Upper lobe of left lung (tissue), 6 donors: Measurements from ENCODE around the gene QRFP. TPM values are rescaled to one million over a fixed set of nuclear protein-coding genes. Genes with fewer than 3 reads are reported as not detected.

Experiments
- ATAC-seq, 2 donors: fragments of 200-7000 bp; cut with Tn5 transposase; one replicate each; pipeline ENCODE4 v1.9.1; 2022; ENCODE audit warnings: mild to moderate bottlenecking in 2 of 2, moderate library complexity in 2 of 2; ENCODE audit not compliant: low FRiP score in 2 of 2
- DNase-seq, 2 donors: peaks; one replicate each; pipeline ENCODE4 v3.0.0-alpha.2; 2019 to 2020
- H3K27ac ChIP-seq, 4 donors: fragments of 200-600 bp; sonication (generic); one replicate each; pipeline ENCODE4 v1.5.1; 2016 to 2019
- H3K27me3 ChIP-seq, 4 donors: fragments of 200-600 bp; sonication (generic); one replicate each; pipeline ENCODE4 v1.5.1; 2017 to 2019
- H3K36me3 ChIP-seq, 4 donors: fragments of 200-600 bp; sonication (generic); one replicate each; pipeline ENCODE4 v1.5.1; 2016 to 2019
- H3K4me1 ChIP-seq, 4 donors: fragments of 200-600 bp; sonication (generic); one replicate each; pipeline ENCODE4 v1.5.1; 2018 to 2019
- H3K4me3 ChIP-seq, 4 donors: fragments of 200-600 bp; sonication (generic); one replicate each; pipeline ENCODE4 v1.5.1; 2017 to 2019; ENCODE audit warnings: mild to moderate bottlenecking in 2 of 4, moderate library complexity in 1 of 4
- H3K9me3 ChIP-seq, 4 donors: fragments of 200-600 bp; sonication (generic); one replicate each; pipeline ENCODE4 v1.5.1; 2018 to 2019
- EP300 ChIP-seq, 4 donors: sonication (generic); formaldehyde crosslinking; IDR thresholded peaks; one replicate each; pipeline ENCODE4 v1.5.1; 2017; ENCODE audit warnings: antibody characterized with exemption in 4 of 4, control low read depth in 2 of 4
- POLR2A ChIP-seq, 4 donors: fragments of 450-650 bp; IDR thresholded peaks; one replicate each; pipeline ENCODE4 v1.5.1; 2016 to 2017; ENCODE audit warnings: antibody characterized with exemption in 4 of 4, mild to moderate bottlenecking in 2 of 4
- POLR2AphosphoS5 ChIP-seq, 2 donors: sonication (generic); formaldehyde crosslinking; IDR thresholded peaks; one replicate each; pipeline ENCODE4 v1.5.1; 2017; ENCODE audit warnings: antibody characterized with exemption in 2 of 2
- WGBS, 2 donors: methylation state at CpG; one replicate each; pipeline ENCODE4 v1.1.5; 2017 to 2018; 5-methylcytosine and 5-hydroxymethylcytosine counted together
- total RNA-seq, 6 donors: library from RNA; depleted of rRNA in 4 of 6; stranded (reverse); fragments of >200 nt in 4 of 6; gene quantifications; one replicate each; pipeline versions ENCODE4 v1.1.0 to v1.2.1, GENCODE V29; 2016 to 2021
- TF ChIP-seq, protein P1 (sequence below), 6 experiments: fragments of 450-650 bp in 4 of 6; fragments of 200-600 bp in 2 of 6; sonication (generic) in 2 of 6; IDR thresholded peaks; one replicate each; pipeline ENCODE4 v1.5.1; 2016 to 2019; ENCODE audit warnings: antibody characterized with exemption in 6 of 6
- donor health status: DM: no; HTN: no; CAD: no; lungs with moderate emphysema.
- donor health status: DM: no; HTN: yes; CAD: no; lungs with severe emphysema.

The QRFP gene
- total RNA-seq, 6 donors from 2014 or later, result not detected

DNA sequence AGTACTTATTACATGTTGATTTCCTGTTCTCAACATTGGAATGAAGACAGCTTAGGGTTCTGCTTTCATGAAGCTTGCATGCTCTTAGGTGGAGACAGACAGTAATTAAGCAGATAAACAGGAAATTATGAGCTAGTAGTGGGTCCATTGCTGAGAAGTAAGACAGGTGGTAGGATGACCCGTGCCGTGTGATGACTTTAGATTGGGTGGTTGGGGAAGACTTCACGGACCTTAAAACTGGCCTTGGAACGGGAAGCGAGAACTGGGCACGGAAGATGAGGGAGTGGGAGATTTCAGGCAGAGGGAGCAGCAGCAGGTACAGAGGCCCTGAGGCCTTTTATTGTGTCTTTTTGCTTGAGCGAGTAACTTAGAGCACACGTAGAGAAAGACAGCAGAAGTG lies 34.4 kb downstream of the QRFP start:
- TF ChIP-seq POLR2AphosphoS5 (IDR thresholded peaks at IDR 0.05), result no peak
- TF ChIP-seq POLR2A (IDR thresholded peaks at IDR 0.05), result no peak
- no peak for TF ChIP-seq EP300 (IDR thresholded peaks at IDR 0.05)
- TF ChIP-seq, protein P1, sequence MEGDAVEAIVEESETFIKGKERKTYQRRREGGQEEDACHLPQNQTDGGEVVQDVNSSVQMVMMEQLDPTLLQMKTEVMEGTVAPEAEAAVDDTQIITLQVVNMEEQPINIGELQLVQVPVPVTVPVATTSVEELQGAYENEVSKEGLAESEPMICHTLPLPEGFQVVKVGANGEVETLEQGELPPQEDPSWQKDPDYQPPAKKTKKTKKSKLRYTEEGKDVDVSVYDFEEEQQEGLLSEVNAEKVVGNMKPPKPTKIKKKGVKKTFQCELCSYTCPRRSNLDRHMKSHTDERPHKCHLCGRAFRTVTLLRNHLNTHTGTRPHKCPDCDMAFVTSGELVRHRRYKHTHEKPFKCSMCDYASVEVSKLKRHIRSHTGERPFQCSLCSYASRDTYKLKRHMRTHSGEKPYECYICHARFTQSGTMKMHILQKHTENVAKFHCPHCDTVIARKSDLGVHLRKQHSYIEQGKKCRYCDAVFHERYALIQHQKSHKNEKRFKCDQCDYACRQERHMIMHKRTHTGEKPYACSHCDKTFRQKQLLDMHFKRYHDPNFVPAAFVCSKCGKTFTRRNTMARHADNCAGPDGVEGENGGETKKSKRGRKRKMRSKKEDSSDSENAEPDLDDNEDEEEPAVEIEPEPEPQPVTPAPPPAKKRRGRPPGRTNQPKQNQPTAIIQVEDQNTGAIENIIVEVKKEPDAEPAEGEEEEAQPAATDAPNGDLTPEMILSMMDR (IDR thresholded peaks at IDR 0.05), result no peak
- WGBS, 2 donors, result 90 to 95% methylated on average over 8 of the region's 8 CpGs
- no peak overlapping the region for H3K27ac ChIP-seq

DNA sequence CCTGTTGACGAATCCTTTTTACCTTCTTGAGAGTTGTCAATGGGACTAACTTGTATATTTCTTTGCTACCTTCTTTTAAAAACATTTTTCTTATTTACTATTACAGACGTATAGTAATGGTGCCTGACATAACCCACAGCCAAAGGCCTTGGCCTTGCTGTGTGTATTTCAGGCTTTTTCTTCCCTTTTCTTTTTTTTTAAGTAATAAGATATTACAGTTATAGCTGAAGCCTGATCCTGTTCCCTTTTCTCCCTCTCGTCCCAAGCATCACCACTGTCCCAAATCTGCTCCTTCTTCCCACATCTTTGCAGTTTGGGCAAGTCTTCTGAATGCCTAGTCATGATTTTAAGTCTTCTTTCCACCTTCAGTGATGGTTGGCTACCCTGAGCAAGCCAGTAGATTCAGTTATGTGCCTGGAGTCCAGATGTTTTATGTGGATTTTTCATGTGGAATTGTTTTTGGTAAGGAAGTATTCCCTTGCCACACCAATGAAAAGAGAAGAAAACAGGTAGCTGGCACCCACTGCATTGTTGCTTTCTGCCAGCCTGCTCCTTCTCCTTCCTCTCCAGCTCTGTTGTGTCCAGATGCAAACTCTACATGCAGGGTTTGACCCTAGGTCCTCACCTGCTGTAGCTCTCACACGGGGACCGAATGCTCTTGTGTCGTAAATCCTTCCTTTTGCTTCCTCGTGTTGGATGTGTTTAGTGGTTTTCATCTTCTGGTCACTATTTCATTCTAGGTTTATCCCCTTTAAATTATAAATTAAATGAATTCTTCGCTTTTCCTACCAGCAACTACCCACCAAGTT lies 35.0 kb downstream of the QRFP start:
- Histone ChIP-seq H3K36me3 (peaks cover 0 to 36% (median 8%) of the 10 kb centered on the region in 4 donors), H3K9me3 (no peaks in the 10 kb centered on the region), H3K4me1 (peaks cover 0 to 14% (median 12%) of the 10 kb centered on the region in 4 donors), H3K4me3 (no peak overlapping the region), H3K27ac (no peak overlapping the region), H3K27me3 (no peaks in the 10 kb centered on the region)
- no peak for DNase-seq
- 78 to 80% methylated on average over 8 of the region's 8 CpGs for WGBS, 2 donors
- no peak for ATAC-seq
- no peak for TF ChIP-seq EP300 (IDR thresholded peaks at IDR 0.05)
- TF ChIP-seq POLR2A (IDR thresholded peaks at IDR 0.05), result no peak
- no peak for TF ChIP-seq POLR2AphosphoS5 (IDR thresholded peaks at IDR 0.05)
- TF ChIP-seq, protein P1 (IDR thresholded peaks at IDR 0.05), result no peak

More for the DNA sequence above, 34.4 kb downstream of the QRFP start:
- no peak for DNase-seq
- H3K4me3 ChIP-seq, result no peak overlapping the region
- peaks cover 0 to 31% (median 8%) of the 10 kb centered on the region in 4 donors for H3K36me3 ChIP-seq
- H3K27me3 ChIP-seq, result no peaks in the 10 kb centered on the region
- H3K9me3 ChIP-seq, result no peaks in the 10 kb centered on the region
- peaks cover 0 to 16% (median 13%) of the 10 kb centered on the region in 4 donors for H3K4me1 ChIP-seq
- no peak for ATAC-seq

DNA sequence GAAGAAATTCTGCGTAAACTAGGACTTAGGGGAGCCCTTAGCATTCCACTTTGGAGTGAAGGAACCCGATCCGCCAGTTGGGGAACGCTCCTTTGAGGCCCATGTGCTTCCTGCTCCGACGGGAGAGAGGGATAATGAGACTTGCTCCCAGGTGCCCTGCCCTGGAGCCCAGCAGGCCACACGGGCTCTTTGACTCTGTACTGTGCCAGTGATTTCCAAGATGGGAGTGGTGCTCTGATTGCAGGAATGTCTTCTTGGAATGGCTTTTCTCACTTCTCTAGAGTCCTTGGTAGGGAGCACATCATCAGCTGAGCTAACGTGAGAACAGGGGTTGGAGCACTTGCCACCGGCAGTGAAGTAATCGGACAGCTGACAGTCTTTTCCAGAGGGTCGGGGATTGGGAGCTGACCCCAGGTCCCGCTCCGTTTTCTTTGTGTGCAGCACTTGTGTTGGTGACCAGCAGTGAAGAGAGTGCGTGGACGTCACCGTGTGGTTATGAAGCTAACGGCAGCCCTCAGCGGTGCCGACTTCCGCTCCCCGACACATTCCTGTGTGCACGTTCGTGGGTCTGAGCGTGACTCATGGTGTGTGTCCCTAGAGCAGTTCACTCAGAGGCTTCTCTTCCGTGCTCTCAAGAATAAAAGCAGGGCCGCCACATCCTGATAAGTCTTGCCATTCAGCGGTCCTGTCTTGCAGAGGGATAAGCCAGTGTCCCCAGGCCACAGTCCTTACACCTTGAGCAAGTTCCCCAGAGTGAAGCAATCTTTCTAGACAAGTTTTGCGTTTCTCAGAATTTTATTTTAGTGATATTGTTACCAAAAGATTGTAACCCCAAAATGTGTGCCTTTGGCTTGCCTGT lies 35.9 kb downstream of the QRFP start:
- H3K9me3 ChIP-seq, result no peaks in the 10 kb centered on the region
- H3K4me3 ChIP-seq, result no peak overlapping the region
- peaks cover 3 to 45% (median 13%) of the 10 kb centered on the region in 4 donors for H3K36me3 ChIP-seq
- H3K27me3 ChIP-seq, result no peaks in the 10 kb centered on the region
- H3K4me1 ChIP-seq, result peaks cover 0 to 14% (median 10%) of the 10 kb centered on the region in 4 donors
- peak overlapping the region in 3 of 4 donors; percentile 12 to 70 (median 60) for H3K27ac ChIP-seq
- ATAC-seq (peak; percentile 92 to 94), DNase-seq (peak; percentile 67 to 89)
- TF ChIP-seq, protein P1 (IDR thresholded peaks at IDR 0.05), result peak in 4 of 6 experiments; percentile 36 to 60 (median 38)
- TF ChIP-seq POLR2AphosphoS5 (IDR thresholded peaks at IDR 0.05) (peak in 1 of 2 donors; percentile 55), EP300 (IDR thresholded peaks at IDR 0.05) (peak in 1 of 4 donors; percentile 5), POLR2A (IDR thresholded peaks at IDR 0.05) (no peak)
- 48 to 69% methylated on average over 24 to 28 of the region's 28 CpGs for WGBS, 2 donors

DNA sequence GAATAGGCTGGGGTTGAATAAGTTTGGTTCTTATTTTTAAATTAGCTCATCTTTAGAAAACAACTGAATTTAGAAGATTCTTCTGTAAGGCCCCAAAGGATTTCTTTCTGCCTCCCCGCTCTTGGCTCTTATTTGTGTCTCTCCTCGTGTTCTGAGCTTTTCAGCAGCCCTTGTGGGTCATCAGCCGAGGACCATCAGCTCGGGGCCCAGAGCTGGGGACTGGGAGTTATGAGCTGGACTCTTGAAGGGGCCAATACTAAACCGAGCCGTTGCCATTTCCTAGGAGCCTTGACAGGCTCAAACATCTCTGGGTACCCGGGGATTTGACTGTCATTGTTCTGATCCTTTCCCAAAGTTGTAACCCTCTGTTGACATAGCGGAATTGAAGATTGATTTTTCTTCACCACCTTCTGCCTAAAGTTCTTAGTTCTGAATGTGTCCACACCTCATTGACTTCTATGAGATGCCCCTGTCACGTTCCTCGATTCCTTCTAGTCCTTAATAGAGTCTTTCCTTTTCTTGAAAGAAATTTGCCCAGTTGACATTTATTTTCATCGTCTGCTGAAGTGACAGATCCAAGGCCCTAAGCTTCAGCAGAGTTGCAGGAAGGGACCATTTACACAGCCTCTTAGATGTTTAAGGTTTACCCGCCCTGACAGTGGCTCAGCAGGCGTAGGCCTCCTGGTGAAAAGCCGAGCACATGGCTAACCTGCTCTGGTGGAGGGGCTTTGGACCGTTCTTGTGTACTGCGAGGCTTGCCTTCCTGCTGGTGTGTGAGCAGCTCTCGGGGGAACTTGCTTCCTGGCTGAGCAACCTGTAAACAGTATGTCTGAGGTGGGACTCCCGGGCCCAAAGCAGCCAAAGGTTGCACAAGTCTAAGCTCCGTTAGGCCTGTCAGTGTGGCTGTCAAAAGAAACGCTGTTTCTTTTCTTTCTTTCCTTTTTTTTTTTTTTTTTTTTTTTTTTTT lies 37.6 kb downstream of the QRFP start:
- TF ChIP-seq POLR2AphosphoS5 (IDR thresholded peaks at IDR 0.05), result no peak
- no peak for TF ChIP-seq POLR2A (IDR thresholded peaks at IDR 0.05)
- no peak for TF ChIP-seq EP300 (IDR thresholded peaks at IDR 0.05)
- TF ChIP-seq, protein P1 (IDR thresholded peaks at IDR 0.05), result no peak
- 78 to 83% methylated on average over 20 of the region's 20 CpGs for WGBS, 2 donors
- H3K27ac ChIP-seq, result no peak overlapping the region
- H3K9me3 ChIP-seq, result no peaks in the 10 kb centered on the region
- H3K4me3 ChIP-seq, result no peak overlapping the region
- peak in 1 of 2 donors; percentile 6 for ATAC-seq
- peaks cover 0 to 14% (median 10%) of the 10 kb centered on the region in 4 donors for H3K4me1 ChIP-seq
- no peaks in the 10 kb centered on the region for H3K27me3 ChIP-seq
- no peak for DNase-seq
- H3K36me3 ChIP-seq, result peaks cover 11 to 47% (median 21%) of the 10 kb centered on the region in 4 donors
